K562 (cell line): ENCODE data around the gene SDCCAG8. TPM values are rescaled to one million over a fixed set of nuclear protein-coding genes. Genes with fewer than 3 reads are reported as not detected.
A peak's percentile ranks its signal among the peaks of the same experiment; 100 is the strongest.

ENCODE experiments used
- ATAC-seq: fragments of 200-7000 bp; cut with Tn5 transposase; 3 replicates; pipeline ENCODE4 v1.9.1; 2020; ENCODE audit warnings: moderate library complexity
- BruUV-seq: library from RNA; stranded (reverse); fragments of 400-500 nt; replicated peaks from 2 replicates; lab custom pipeline; 2021; lab: Mats Ljungman, UMichigan
- CTCF ChIA-PET: fragments of 300-600 bp; formaldehyde crosslinking; extraction: SDS; loops from one replicate; lab custom pipeline; 2021; ENCODE audit warnings: low intra/inter-chr PET ratio; lab: Yijun Ruan, JAX
- POLR2A ChIA-PET: fragments of 300-600, 350-650 bp; sonication (Branson Sonifier 250); formaldehyde crosslinking; extraction: SDS; loops from one replicate; lab custom pipeline; 2021; ENCODE audit warnings: antibody characterized with exemption, inconsistent platforms; lab: Yijun Ruan, JAX
- DNase-seq, 4 experiments: peaks; one replicate each; pipeline versions ENCODE4 v3.0.0 to v3.0.0-alpha.2; 2011 to 2018; ENCODE audit warnings: low spot score in 3 of 4, mixed read lengths in 3 of 4; ENCODE audit errors: extremely low read depth in 1 of 4
- FAIRE-seq: peaks from 2 replicates; lab custom pipeline; 2011; peaks lifted over from hg19 to GRCh38; lab: Jason Lieb, UNC
- H2AFZ ChIP-seq: 2 replicates; pipeline ENCODE4 v1.6.0; 2011; ENCODE audit warnings: low read depth, low read length, control low read depth, inconsistent platforms
- H3K27ac ChIP-seq: fragments of 200-600 bp; 3 replicates; pipeline ENCODE4 v1.8.0; 2011; ENCODE audit warnings: low read depth, mild to moderate bottlenecking, control low read depth, inconsistent platforms, low read length, moderate library complexity, mixed read lengths; ENCODE audit errors: extremely low read depth
- H3K27me3 ChIP-seq, 2 experiments: fragments of 300-600 bp in 1 of 2; 2 replicates in 1 of 2; 3 replicates in 1 of 2; pipeline versions ENCODE4 v1.6.0 to v1.8.0; 2011; ENCODE audit warnings: inconsistent platforms in 2 of 2, low read length in 2 of 2, mild to moderate bottlenecking in 1 of 2, mixed read lengths in 1 of 2, moderate library complexity in 1 of 2; ENCODE audit not compliant: control insufficient read depth in 2 of 2, insufficient read depth in 2 of 2
- H3K36me3 ChIP-seq: fragments of 300-600 bp; 3 replicates; pipeline ENCODE4 v1.8.0; 2011; ENCODE audit warnings: mild to moderate bottlenecking, low read length, inconsistent platforms; ENCODE audit not compliant: control insufficient read depth, insufficient read depth
- H3K4me1 ChIP-seq, 2 experiments: fragments of 200-600 bp in 1 of 2; replicated peaks in 1 of 2; 2 replicates in 1 of 2; 3 replicates in 1 of 2; pipeline versions ENCODE4 v1.5.1 to v1.8.0; 2011; ENCODE audit warnings: inconsistent platforms in 2 of 2, low read length in 2 of 2, mild to moderate bottlenecking in 1 of 2, mixed read lengths in 1 of 2, moderate library complexity in 1 of 2; ENCODE audit not compliant: control insufficient read depth in 2 of 2, insufficient read depth in 2 of 2
- H3K4me2 ChIP-seq: 2 replicates; pipeline ENCODE4 v1.6.1; 2011; ENCODE audit warnings: low read length, control low read depth, inconsistent platforms, mixed read lengths; ENCODE audit not compliant: insufficient read depth
- H3K4me3 ChIP-seq: fragments of 200-600 bp; sonication (generic), shearing (Covaris generic); 2 replicates; pipeline ENCODE4 v1.5.1; 2016; ENCODE audit warnings: control low read depth, inconsistent platforms
- H3K79me2 ChIP-seq: fragments of 200-600 bp; 3 replicates; pipeline ENCODE4 v1.8.0; 2011; ENCODE audit warnings: low read length, inconsistent platforms; ENCODE audit not compliant: control insufficient read depth, insufficient read depth
- H3K9ac ChIP-seq, 2 experiments: 2 replicates each; pipeline versions ENCODE4 v1.6.0 to v1.6.1; 2011; ENCODE audit warnings: low read depth in 2 of 2, low read length in 2 of 2, control low read depth in 1 of 2, inconsistent platforms in 1 of 2, mild to moderate bottlenecking in 1 of 2, mixed read lengths in 1 of 2; ENCODE audit not compliant: insufficient read depth in 1 of 2
- H3K9me1 ChIP-seq: one replicate; pipeline ENCODE4 v1.6.0; 2011; ENCODE audit warnings: inconsistent platforms, mild to moderate bottlenecking, low read length, moderate library complexity; ENCODE audit not compliant: control insufficient read depth, insufficient read depth
- H3K9me3 ChIP-seq: replicated peaks from 2 replicates; pipeline ENCODE4 v1.5.1; 2011; ENCODE audit warnings: low read depth, low read length, inconsistent platforms; ENCODE audit not compliant: control insufficient read depth, insufficient read depth
- H4K20me1 ChIP-seq: replicated peaks from 2 replicates; pipeline ENCODE4 v1.6.1; 2011; ENCODE audit warnings: low read length, inconsistent platforms, mixed read lengths; ENCODE audit not compliant: control insufficient read depth, insufficient read depth
- ILF3 ChIP-seq: fragments of 450-650 bp; IDR thresholded peaks from 2 replicates; pipeline ENCODE4 v1.6.1; 2018; ENCODE audit warnings: antibody characterized with exemption, mild to moderate bottlenecking, moderate library complexity, borderline replicate concordance
- ZNF75A ChIP-seq: fragments of 450-650 bp; formaldehyde crosslinking; IDR thresholded peaks from 2 replicates; pipeline ENCODE4 v1.4.0; 2020; ENCODE audit warnings: mild to moderate bottlenecking
- WGBS: fragments of 100-300 bp; shearing (Covaris generic); methylation state at CpG from one replicate; pipeline ENCODE4 v1.1.6; 2016; ENCODE audit warnings: low coverage, mixed read lengths; ENCODE audit not compliant: insufficient coverage; ENCODE audit errors: missing lambda C conversion rate; 5-methylcytosine and 5-hydroxymethylcytosine counted together
- in situ Hi-C: fragments of 300-500 bp; cut with MboI; formaldehyde crosslinking; loops from 4 replicates; pipeline ENCODE4 v1.15.0; 2018; ENCODE audit warnings: inconsistent platforms, mixed read lengths
- intact Hi-C: fragments of 100-400 bp; cut with micrococcal nuclease; formaldehyde crosslinking; loops from 2 replicates; pipeline ENCODE4 v1.14.2; 2022
- polyA plus RNA-seq, 8 experiments: library from polyadenylated mRNA; depleted of rRNA in 4 of 8; stranded (reverse) in 5 of 8; unstranded in 3 of 8; fragments of >200 nt; fragmentation: Nextera tagmentation in 2 of 8; fragmentation: Illumina TruSeq in 1 of 8; extraction: Ambion mirVana in 2 of 8; extraction: Trizol in 1 of 8; gene quantifications; 2 replicates each; pipeline versions ENCODE4 v1.2.1 to v1.2.3, GENCODE V29; 2011 to 2014; ENCODE audit warnings: inconsistent platforms in 1 of 8, missing spikeins in 1 of 8
- total RNA-seq, 7 experiments: library from RNA; depleted of rRNA in 6 of 7; stranded (reverse); fragments of >200 nt in 6 of 7; fragmentation: Illumina TruSeq in 2 of 7; extraction: Trizol in 2 of 7; gene quantifications; 2 replicates each; pipeline versions ENCODE4 v1.2.1 to v1.2.3, GENCODE V29; 2011 to 2021; ENCODE audit warnings: low replicate concordance in 1 of 7
- TF ChIP-seq, protein P1 (sequence below): fragments of 200-800 bp; sonication (Bioruptor generic); IDR thresholded peaks from 2 replicates; pipeline ENCODE4 v1.6.1; 2017; ENCODE audit warnings: missing genetic modification characterization, missing compliant biosample characterization
- TF ChIP-seq, protein P2 (sequence below), 3 experiments: fragments of 200-800 bp in 1 of 3; sonication (Bioruptor generic) in 1 of 3; sonication (generic) in 1 of 3; formaldehyde crosslinking in 1 of 3; IDR thresholded peaks; 2 replicates each; pipeline versions ENCODE4 v1.6.1 to v1.8.0; 2016 to 2022; ENCODE audit warnings: mild to moderate bottlenecking in 2 of 3, missing compliant biosample characterization in 2 of 3, missing genetic modification characterization in 2 of 3, missing genetic modification reagents in 1 of 3
- TF ChIP-seq, protein P3 (sequence below): fragments of 450-650 bp; IDR thresholded peaks from 2 replicates; pipeline ENCODE4 v1.6.1; 2016; ENCODE audit warnings: low read depth

Gene SDCCAG8
- total and polyA plus RNA-seq, 9 of the 15 experiments (the other 6 are each of a cell fraction or from before 2014, with no cell fraction given): 17.9 to 36.7 (median 25.4) TPM

DNA sequence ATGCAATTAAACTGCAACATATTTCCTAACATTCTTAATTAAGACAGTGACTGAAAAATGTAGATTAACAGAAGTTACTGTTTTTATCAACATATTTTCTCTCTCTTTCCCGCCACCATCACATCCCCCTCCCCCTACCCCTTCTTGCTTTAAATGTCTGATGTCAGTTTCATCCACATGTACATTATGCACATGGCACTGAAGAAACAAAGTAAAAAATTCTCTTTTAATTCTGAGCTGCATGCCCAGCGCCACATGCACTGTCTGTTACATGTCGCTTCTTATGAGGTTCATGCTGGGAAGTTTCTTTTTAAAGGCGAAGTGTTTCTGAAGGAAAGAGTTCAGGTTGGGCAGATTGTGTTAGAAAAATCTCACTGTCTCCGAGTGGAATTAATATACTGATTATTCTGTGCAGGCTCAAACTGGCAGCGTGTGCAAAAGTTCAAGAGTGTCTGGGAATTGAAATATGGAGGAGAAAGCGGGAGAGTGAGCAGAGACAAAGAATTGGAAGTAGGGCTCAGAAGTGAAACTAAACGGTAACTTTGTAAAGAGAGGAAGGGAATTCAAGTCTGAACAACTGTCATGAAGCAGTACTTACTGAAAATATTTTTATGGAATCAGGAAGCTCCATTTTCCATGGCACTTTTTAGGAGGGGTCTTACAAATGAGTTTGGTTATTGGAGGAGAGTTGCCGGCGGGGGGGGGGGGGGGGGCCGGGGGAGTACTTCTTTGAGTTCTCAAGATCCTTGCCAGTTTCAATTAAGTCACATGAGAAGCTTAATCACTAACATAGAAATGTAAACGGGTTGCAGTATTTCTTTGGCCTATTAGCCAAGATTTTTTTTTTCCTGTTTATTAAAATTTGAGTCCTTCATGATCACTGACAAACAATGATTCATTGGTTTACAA, 217.6 kb downstream of the SDCCAG8 start:
- DNase-seq (no peak), FAIRE-seq (no peak)
- Histone ChIP-seq H3K9ac (no peak overlapping the region), H3K9me3 (no peaks in the 10 kb centered on the region), H2AFZ (peak overlapping the region; percentile 65), H4K20me1 (no peaks in the 10 kb centered on the region)
- CTCF ChIA-PET: no interaction called here
- POLR2A ChIA-PET: interaction anchor here (0.9 kb wide), 1 partner anchor 9 kb away, joined by 3 read pairs; no protein-coding TSS in a partner anchor
- WGBS: 35% methylated on average over 9 of the region's 12 CpGs
- in situ Hi-C loops: no loop called here
- TF ChIP-seq, protein P1, sequence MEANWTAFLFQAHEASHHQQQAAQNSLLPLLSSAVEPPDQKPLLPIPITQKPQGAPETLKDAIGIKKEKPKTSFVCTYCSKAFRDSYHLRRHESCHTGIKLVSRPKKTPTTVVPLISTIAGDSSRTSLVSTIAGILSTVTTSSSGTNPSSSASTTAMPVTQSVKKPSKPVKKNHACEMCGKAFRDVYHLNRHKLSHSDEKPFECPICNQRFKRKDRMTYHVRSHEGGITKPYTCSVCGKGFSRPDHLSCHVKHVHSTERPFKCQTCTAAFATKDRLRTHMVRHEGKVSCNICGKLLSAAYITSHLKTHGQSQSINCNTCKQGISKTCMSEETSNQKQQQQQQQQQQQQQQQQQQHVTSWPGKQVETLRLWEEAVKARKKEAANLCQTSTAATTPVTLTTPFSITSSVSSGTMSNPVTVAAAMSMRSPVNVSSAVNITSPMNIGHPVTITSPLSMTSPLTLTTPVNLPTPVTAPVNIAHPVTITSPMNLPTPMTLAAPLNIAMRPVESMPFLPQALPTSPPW (CRISPR knock-in tag): peak; percentile 47
- TF ChIP-seq ZNF75A (CRISPR knock-in tag) (no peak), ILF3 (no peak)
- TF ChIP-seq, protein P2, sequence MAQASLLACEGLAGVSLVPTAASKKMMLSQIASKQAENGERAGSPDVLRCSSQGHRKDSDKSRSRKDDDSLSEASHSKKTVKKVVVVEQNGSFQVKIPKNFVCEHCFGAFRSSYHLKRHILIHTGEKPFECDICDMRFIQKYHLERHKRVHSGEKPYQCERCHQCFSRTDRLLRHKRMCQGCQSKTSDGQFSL (CRISPR knock-in tag; IDR thresholded peaks at IDR 0.05): no peak
- TF ChIP-seq, protein P2 (tag; IDR thresholded peaks at IDR 0.05): peak in 1 of 2 experiments; percentile 50; a peak in 1 of 4 replicates
- TF ChIP-seq, protein P3, sequence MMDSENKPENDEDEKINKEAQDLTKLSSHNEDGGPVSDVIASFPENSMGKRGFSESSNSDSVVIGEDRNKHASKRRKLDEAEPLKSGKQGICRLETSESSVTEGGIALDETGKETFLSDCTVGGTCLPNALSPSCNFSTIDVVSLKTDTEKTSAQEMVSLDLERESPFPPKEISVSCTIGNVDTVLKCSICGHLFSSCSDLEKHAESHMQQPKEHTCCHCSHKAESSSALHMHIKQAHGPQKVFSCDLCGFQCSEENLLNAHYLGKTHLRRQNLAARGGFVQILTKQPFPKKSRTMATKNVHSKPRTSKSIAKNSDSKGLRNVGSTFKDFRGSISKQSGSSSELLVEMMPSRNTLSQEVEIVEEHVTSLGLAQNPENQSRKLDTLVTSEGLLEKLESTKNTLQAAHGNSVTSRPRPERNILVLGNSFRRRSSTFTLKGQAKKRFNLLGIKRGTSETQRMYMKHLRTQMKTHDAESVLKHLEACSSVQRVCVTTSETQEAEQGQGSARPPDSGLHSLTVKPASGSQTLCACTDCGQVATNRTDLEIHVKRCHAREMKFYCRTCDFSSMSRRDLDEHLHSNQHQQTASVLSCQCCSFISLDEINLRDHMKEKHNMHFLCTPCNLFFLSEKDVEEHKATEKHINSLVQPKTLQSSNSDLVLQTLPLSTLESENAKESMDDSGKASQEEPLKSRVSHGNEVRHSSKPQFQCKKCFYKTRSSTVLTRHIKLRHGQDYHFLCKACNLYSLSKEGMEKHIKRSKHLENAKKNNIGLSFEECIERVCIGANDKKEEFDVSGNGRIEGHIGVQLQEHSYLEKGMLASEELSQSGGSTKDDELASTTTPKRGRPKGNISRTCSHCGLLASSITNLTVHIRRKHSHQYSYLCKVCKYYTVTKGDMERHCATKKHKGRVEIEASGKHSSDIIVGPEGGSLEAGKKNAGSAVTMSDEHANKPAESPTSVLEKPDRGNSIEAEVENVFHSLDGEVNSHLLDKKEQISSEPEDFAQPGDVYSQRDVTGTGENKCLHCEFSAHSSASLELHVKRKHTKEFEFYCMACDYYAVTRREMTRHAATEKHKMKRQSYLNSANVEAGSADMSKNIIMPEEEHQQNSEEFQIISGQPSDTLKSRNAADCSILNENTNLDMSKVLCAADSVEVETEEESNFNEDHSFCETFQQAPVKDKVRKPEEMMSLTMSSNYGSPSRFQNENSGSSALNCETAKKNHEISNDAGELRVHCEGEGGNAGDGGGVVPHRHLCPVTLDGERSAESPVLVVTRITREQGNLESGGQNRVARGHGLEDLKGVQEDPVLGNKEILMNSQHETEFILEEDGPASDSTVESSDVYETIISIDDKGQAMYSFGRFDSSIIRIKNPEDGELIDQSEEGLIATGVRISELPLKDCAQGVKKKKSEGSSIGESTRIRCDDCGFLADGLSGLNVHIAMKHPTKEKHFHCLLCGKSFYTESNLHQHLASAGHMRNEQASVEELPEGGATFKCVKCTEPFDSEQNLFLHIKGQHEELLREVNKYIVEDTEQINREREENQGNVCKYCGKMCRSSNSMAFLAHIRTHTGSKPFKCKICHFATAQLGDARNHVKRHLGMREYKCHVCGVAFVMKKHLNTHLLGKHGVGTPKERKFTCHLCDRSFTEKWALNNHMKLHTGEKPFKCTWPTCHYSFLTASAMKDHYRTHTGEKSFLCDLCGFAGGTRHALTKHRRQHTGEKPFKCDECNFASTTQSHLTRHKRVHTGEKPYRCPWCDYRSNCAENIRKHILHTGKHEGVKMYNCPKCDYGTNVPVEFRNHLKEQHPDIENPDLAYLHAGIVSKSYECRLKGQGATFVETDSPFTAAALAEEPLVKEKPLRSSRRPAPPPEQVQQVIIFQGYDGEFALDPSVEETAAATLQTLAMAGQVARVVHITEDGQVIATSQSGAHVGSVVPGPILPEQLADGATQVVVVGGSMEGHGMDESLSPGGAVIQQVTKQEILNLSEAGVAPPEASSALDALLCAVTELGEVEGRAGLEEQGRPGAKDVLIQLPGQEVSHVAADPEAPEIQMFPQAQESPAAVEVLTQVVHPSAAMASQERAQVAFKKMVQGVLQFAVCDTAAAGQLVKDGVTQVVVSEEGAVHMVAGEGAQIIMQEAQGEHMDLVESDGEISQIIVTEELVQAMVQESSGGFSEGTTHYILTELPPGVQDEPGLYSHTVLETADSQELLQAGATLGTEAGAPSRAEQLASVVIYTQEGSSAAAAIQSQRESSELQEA: no peak
- TF ChIP-seq, all 486 proteins: peak for 2
- Histone ChIP-seq H3K27ac (no peak overlapping the region), H3K4me2 (no peak overlapping the region), H3K4me3 (no peak overlapping the region), H3K79me2 (no peaks in the 10 kb centered on the region), H3K4me1 (peaks cover 6 to 15% of the 10 kb centered on the region in 2 experiments; a peak in 2 of 5 replicates), H3K36me3 (no peaks in the 10 kb centered on the region), H3K9me1 (peaks cover 5% of the 10 kb centered on the region), H3K27me3 (0 out of 5 replicates have a peak, but pooled peaks cover 0 to 12% of the 10 kb centered on the region in 2 experiments)
- intact Hi-C loops: no loop called here
- no TSS peak for BruUV-seq
- ATAC-seq: no peak
